Neural crest cell (in vitro differentiated cells): Measurements from ENCODE around the gene DDIAS. TPM values are rescaled to one million over a fixed set of nuclear protein-coding genes. Genes with fewer than 3 reads are reported as not detected.

ENCODE experiments used
- DNase-seq: peaks from one replicate; pipeline ENCODE4 v3.0.0; 2021; ENCODE audit warnings: low read depth, mixed read lengths, low spot score
- H3K27ac Mint-ChIP-seq: one replicate; pipeline ENCODE4 v1.8.0; 2021; ENCODE audit warnings: mild to moderate bottlenecking, mixed read lengths; ENCODE audit not compliant: unreplicated experiment
- H3K27me3 Mint-ChIP-seq: 2 replicates; pipeline ENCODE4 v1.8.0; 2021; ENCODE audit warnings: low read depth, mild to moderate bottlenecking, mixed read lengths
- H3K36me3 Mint-ChIP-seq: 2 replicates; pipeline ENCODE4 v1.8.0; 2021; ENCODE audit warnings: low read depth, mild to moderate bottlenecking, mixed read lengths
- H3K4me1 Mint-ChIP-seq: 2 replicates; pipeline ENCODE4 v1.8.0; 2021; ENCODE audit warnings: mixed read lengths
- H3K4me3 Mint-ChIP-seq: one replicate; pipeline ENCODE4 v1.8.0; 2021; ENCODE audit warnings: mild to moderate bottlenecking, mixed read lengths
- H3K9me3 Mint-ChIP-seq: 2 replicates; pipeline ENCODE4 v1.8.0; 2021; ENCODE audit warnings: mixed read lengths
- CTCF ChIP-seq: fragments of 200-600 bp; sonication (generic); conservative IDR thresholded peaks from 2 replicates; pipeline ENCODE4 v1.5.0; 2021; ENCODE audit warnings: antibody characterized with exemption, mild to moderate bottlenecking
- total RNA-seq: library from RNA; stranded (reverse); gene quantifications from 2 replicates; pipeline ENCODE4 v1.2.1, GENCODE V29; 2021

DDIAS gene
- total RNA-seq, 1 donor from 2014 or later, result 23.2 TPM

GRCh38 chr11:82927264-82927880 lies 25.8 kb downstream of the DDIAS start:
- Mint-ChIP-seq H3K27ac (no peak overlapping the region), H3K9me3 (no peaks in the 10 kb centered on the region), H3K27me3 (no peaks in the 10 kb centered on the region), H3K4me3 (no peak overlapping the region), H3K4me1 (peaks cover 11% of the 10 kb centered on the region), H3K36me3 (peaks cover 6% of the 10 kb centered on the region)
- TF ChIP-seq CTCF, result peak; percentile 85
- no peak for DNase-seq

DNA sequence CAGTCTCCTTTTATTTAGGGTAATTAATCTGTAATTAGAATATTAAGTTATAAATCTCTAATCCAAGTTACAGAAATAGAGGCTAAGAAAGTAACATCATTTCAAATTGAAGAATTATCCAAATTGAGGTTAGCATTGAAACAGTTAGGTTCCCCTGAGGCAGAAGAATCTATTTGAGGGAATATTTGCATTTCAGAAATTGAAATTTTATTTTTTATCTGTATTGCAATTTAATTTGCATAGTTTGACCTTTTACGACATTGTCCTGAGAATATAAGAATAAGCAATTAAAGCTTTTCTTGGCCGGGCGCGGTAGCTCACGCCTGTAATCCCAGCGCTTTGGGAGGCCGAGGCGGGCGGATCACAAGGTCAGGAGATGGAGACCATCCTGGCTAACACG lies 27.6 kb downstream of the DDIAS start:
- Mint-ChIP-seq H3K27ac (no peak overlapping the region), H3K36me3 (peaks cover 6% of the 10 kb centered on the region), H3K9me3 (no peaks in the 10 kb centered on the region), H3K4me3 (no peak overlapping the region), H3K4me1 (peaks cover 11% of the 10 kb centered on the region), H3K27me3 (no peaks in the 10 kb centered on the region)
- TF ChIP-seq CTCF, result no peak
- no peak for DNase-seq

- TF ChIP-seq CTCF, result no peak
- H3K4me3 Mint-ChIP-seq, result no peak overlapping the region
- H3K27ac Mint-ChIP-seq, result no peak overlapping the region
- DNase-seq, result no peak
- peaks cover 5% of the 10 kb centered on the region for H3K36me3 Mint-ChIP-seq
- H3K27me3 Mint-ChIP-seq, result no peaks in the 10 kb centered on the region
- H3K9me3 Mint-ChIP-seq, result no peaks in the 10 kb centered on the region
- H3K4me1 Mint-ChIP-seq, result peaks cover 11% of the 10 kb centered on the region
Observed at GRCh38 chr11:82930229-82930628, 28.7 kb downstream of the DDIAS start.

GRCh38 chr11:82930734-82931133 lies 29.2 kb downstream of the DDIAS start:
- Mint-ChIP-seq H3K27me3 (no peaks in the 10 kb centered on the region), H3K27ac (no peak overlapping the region), H3K4me3 (no peak overlapping the region), H3K4me1 (peaks cover 11% of the 10 kb centered on the region), H3K9me3 (no peaks in the 10 kb centered on the region), H3K36me3 (peaks cover 7% of the 10 kb centered on the region)
- TF ChIP-seq CTCF, result no peak
- no peak for DNase-seq

DNA sequence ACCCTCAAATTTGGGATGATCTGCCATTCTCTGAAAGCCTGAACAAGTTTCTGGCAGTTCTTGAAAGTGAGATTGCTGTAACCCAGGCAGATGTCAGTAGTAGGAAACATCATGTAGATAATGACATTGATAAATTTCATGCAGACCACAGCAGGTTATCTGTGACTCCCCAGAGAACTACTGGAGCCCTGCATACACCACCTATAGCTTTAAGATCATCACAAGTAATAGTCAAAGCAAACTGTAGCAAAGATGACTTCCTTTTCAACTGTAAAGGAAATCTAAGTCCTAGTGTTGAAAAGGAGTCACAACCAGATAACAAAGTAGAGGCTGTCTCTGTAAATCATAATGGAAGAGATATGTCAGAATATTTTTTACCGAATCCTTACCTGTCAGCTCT lies 31.0 kb downstream of the DDIAS start:
- H3K4me3 Mint-ChIP-seq, result no peak overlapping the region
- TF ChIP-seq CTCF, result no peak
- H3K27ac Mint-ChIP-seq, result no peak overlapping the region
- no peak for DNase-seq
- H3K4me1 Mint-ChIP-seq, result peaks cover 7% of the 10 kb centered on the region
- H3K27me3 Mint-ChIP-seq, result no peaks in the 10 kb centered on the region
- H3K36me3 Mint-ChIP-seq, result peaks cover 10% of the 10 kb centered on the region
- no peaks in the 10 kb centered on the region for H3K9me3 Mint-ChIP-seq
